DND-41 (cell line): ENCODE measurements around the gene PEX5L.

Experiments used
- ATAC-seq: fragments of 200-7000 bp; cut with Tn5 transposase; 3 replicates; pipeline ENCODE4 v1.9.1; 2021; ENCODE audit warnings: low read depth; ENCODE audit not compliant: insufficient read depth
- DNase-seq: peaks from one replicate; pipeline ENCODE4 v3.0.0-alpha.2; 2020
- H2AFZ ChIP-seq: 2 replicates; pipeline ENCODE4 v1.6.0; 2012; ENCODE audit warnings: low read depth, low read length
- H3K27ac ChIP-seq: 2 replicates; pipeline ENCODE4 v1.5.1; 2012; ENCODE audit warnings: low read length, inconsistent platforms
- H3K27me3 ChIP-seq: fragments of 200-600 bp; sonication (generic); 2 replicates; pipeline ENCODE4 v1.6.0; 2012; ENCODE audit warnings: low read length, mild to moderate bottlenecking, inconsistent platforms; ENCODE audit not compliant: insufficient read depth, poor library complexity
- H3K36me3 ChIP-seq: 2 replicates; pipeline ENCODE4 v1.5.1; 2012; ENCODE audit warnings: low read length, inconsistent platforms; ENCODE audit not compliant: insufficient read depth
- H3K4me1 ChIP-seq: 2 replicates; pipeline ENCODE4 v1.5.1; 2012; ENCODE audit warnings: mild to moderate bottlenecking, low read length; ENCODE audit not compliant: insufficient read depth
- H3K4me2 ChIP-seq: 2 replicates; pipeline ENCODE4 v1.6.0; 2012; ENCODE audit warnings: mild to moderate bottlenecking, moderate library complexity, low read length, inconsistent platforms; ENCODE audit not compliant: insufficient read depth
- H3K4me3 ChIP-seq, 2 experiments: fragments of 200-600 bp in 1 of 2; shearing (Covaris generic) in 1 of 2; 2 replicates each; pipeline ENCODE4 v1.5.1; 2012 to 2016; ENCODE audit warnings: inconsistent platforms in 2 of 2, low read length in 2 of 2, mild to moderate bottlenecking in 2 of 2, low read depth in 1 of 2, moderate library complexity in 1 of 2
- H3K79me2 ChIP-seq: 2 replicates; pipeline ENCODE4 v1.6.0; 2012; ENCODE audit warnings: low read length, inconsistent platforms; ENCODE audit not compliant: insufficient read depth
- H3K9ac ChIP-seq: 2 replicates; pipeline ENCODE4 v1.6.0; 2012; ENCODE audit warnings: low read depth, mild to moderate bottlenecking, inconsistent platforms, low read length, moderate library complexity
- H3K9me3 ChIP-seq: 2 replicates; pipeline ENCODE4 v1.5.1; 2012; ENCODE audit warnings: low read length, moderate library complexity, mild to moderate bottlenecking, inconsistent platforms; ENCODE audit not compliant: insufficient read depth, severe bottlenecking
- H4K20me1 ChIP-seq: 2 replicates; pipeline ENCODE4 v1.6.0; 2012; ENCODE audit warnings: low read length; ENCODE audit not compliant: insufficient read depth
- CTCF ChIP-seq: IDR thresholded peaks from 2 replicates; pipeline ENCODE4 v1.5.1; 2012; ENCODE audit warnings: borderline replicate concordance, low read length, moderate library complexity, mild to moderate bottlenecking; ENCODE audit not compliant: poor library complexity, severe bottlenecking; ENCODE audit errors: extremely low read depth
- EZH2 ChIP-seq: IDR thresholded peaks from 3 replicates; pipeline ENCODE4 v1.6.1; 2012; ENCODE audit warnings: borderline replicate concordance, low read depth, mild to moderate bottlenecking, moderate library complexity, low read length, inconsistent platforms; ENCODE audit not compliant: severe bottlenecking

The PEX5L gene

GRCh38 chr3:179955286-179955685 lies 81.5 kb downstream of the PEX5L start:
- peaks cover 79% of the 10 kb centered on the region for H3K4me1 ChIP-seq
- TF ChIP-seq EZH2 (no peak), CTCF (no peak)
- H3K4me2 ChIP-seq = peak overlapping the region; percentile 59
- peaks cover 67% of the 10 kb centered on the region for H3K79me2 ChIP-seq
- DNase-seq (no peak), ATAC-seq (no peak)
- no peaks in the 10 kb centered on the region for H4K20me1 ChIP-seq
- peak overlapping the region; percentile 51 for H2AFZ ChIP-seq
- H3K9ac ChIP-seq = peak overlapping the region; percentile 69
- H3K4me3 ChIP-seq = no peak overlapping the region
- H3K36me3 ChIP-seq = peaks cover 2% of the 10 kb centered on the region; the same call in 1 of the 2 replicates
- peak overlapping the region; percentile 97 for H3K27ac ChIP-seq
- no peaks in the 10 kb centered on the region for H3K27me3 ChIP-seq
- H3K9me3 ChIP-seq = no peaks in the 10 kb centered on the region

- H3K27me3 ChIP-seq = no peaks in the 10 kb centered on the region
- H4K20me1 ChIP-seq = no peaks in the 10 kb centered on the region
- peaks cover 66% of the 10 kb centered on the region for H3K79me2 ChIP-seq
- TF ChIP-seq EZH2 = no peak
- no peak for TF ChIP-seq CTCF
- ATAC-seq (peak; percentile 46), DNase-seq (peak; percentile 71)
- no peaks in the 10 kb centered on the region for H3K9me3 ChIP-seq
- H3K4me3 ChIP-seq = peak overlapping the region in 1 of 2 experiments; percentile 40; a peak in 2 of 4 replicates
- peaks cover 77% of the 10 kb centered on the region for H3K4me1 ChIP-seq
- peak overlapping the region; percentile 97 for H3K27ac ChIP-seq
- H3K36me3 ChIP-seq = no peaks in the 10 kb centered on the region; the same call in 1 of the 2 replicates
- peak overlapping the region; percentile 37 for H2AFZ ChIP-seq
- peak overlapping the region; percentile 69 for H3K9ac ChIP-seq
- peak overlapping the region; percentile 59 for H3K4me2 ChIP-seq
Observed at GRCh38 chr3:179953993-179954870, 82.5 kb downstream of the PEX5L start.

- H3K4me2 ChIP-seq = no peak overlapping the region
- ATAC-seq (no peak), DNase-seq (no peak)
- H3K9me3 ChIP-seq = no peaks in the 10 kb centered on the region
- peaks cover 46% of the 10 kb centered on the region for H3K4me1 ChIP-seq
- no peaks in the 10 kb centered on the region for H4K20me1 ChIP-seq
- H2AFZ ChIP-seq = no peak overlapping the region
- no peak overlapping the region for H3K4me3 ChIP-seq
- TF ChIP-seq CTCF (no peak), EZH2 (no peak)
- H3K9ac ChIP-seq = no peak overlapping the region
- H3K27me3 ChIP-seq = no peaks in the 10 kb centered on the region
- H3K36me3 ChIP-seq = peaks cover 5% of the 10 kb centered on the region
- peak overlapping the region; percentile 63 for H3K27ac ChIP-seq
- H3K79me2 ChIP-seq = peaks cover 61% of the 10 kb centered on the region
Observed at GRCh38 chr3:179950840-179951239, 85.9 kb downstream of the PEX5L start.
